Endothelial cell of umbilical vein (primary cell): ENCODE measurements around the gene MCC. TPM values are rescaled to one million over a fixed set of nuclear protein-coding genes. Genes with fewer than 3 reads are reported as not detected.

Source experiments
- BruUV-seq: library from RNA; stranded (reverse); fragments of 400-500 nt; replicated peaks from 2 replicates; lab custom pipeline; 2021; lab: Mats Ljungman, UMichigan
- CTCF ChIA-PET: fragments of 300-600, 350-600 bp; sonication (Branson Sonifier 250); formaldehyde crosslinking; loops from one replicate; lab custom pipeline; 2021; ENCODE audit warnings: antibody characterized with exemption, inconsistent platforms; lab: Charles Lee
- POLR2A ChIA-PET: fragments of 300-600, 350-600 bp; sonication (Branson Sonifier 250); formaldehyde crosslinking; loops from one replicate; lab custom pipeline; 2021; ENCODE audit warnings: antibody characterized with exemption, inconsistent platforms; lab: Charles Lee
- DNase-seq: peaks from one replicate; pipeline ENCODE4 v3.0.0-alpha.2; 2011; ENCODE audit warnings: low read depth, low spot score
- FAIRE-seq: peaks from 2 replicates; lab custom pipeline; 2011; peaks lifted over from hg19 to GRCh38; lab: Jason Lieb, UNC
- H2AFZ ChIP-seq: 2 replicates; pipeline ENCODE4 v1.6.0; 2012; ENCODE audit warnings: low read depth, low read length, control low read depth, inconsistent platforms
- H3K27ac ChIP-seq: 2 replicates; pipeline ENCODE4 v1.5.1; 2011; ENCODE audit warnings: low read depth, mild to moderate bottlenecking, control low read depth, low read length, moderate library complexity; ENCODE audit not compliant: insufficient read depth
- H3K27me3 ChIP-seq, 2 experiments: 2 replicates each; pipeline versions ENCODE4 v1.6.0 to v1.6.1; 2011; ENCODE audit warnings: low read length in 2 of 2, mixed read lengths in 1 of 2; ENCODE audit not compliant: control insufficient read depth in 2 of 2, insufficient read depth in 2 of 2
- H3K36me3 ChIP-seq, 2 experiments: 2 replicates in 1 of 2; 3 replicates in 1 of 2; pipeline ENCODE4 v1.5.1; 2011; ENCODE audit warnings: low read length in 2 of 2, mild to moderate bottlenecking in 1 of 2, moderate library complexity in 1 of 2; ENCODE audit not compliant: control insufficient read depth in 2 of 2, insufficient read depth in 2 of 2; ENCODE audit errors: extremely low read depth in 1 of 2
- H3K4me1 ChIP-seq: 3 replicates; pipeline ENCODE4 v1.5.1; 2011; ENCODE audit warnings: mild to moderate bottlenecking, low read length; ENCODE audit not compliant: control insufficient read depth, insufficient read depth; ENCODE audit errors: extremely low read depth
- H3K4me2 ChIP-seq: 2 replicates; pipeline ENCODE4 v1.6.1; 2011; ENCODE audit warnings: low read length, control low read depth, mixed read lengths; ENCODE audit not compliant: insufficient read depth
- H3K4me3 ChIP-seq, 3 experiments: fragments of 200-600 bp in 1 of 3; sonication (generic), shearing (Covaris generic) in 1 of 3; replicated peaks in 1 of 3; 2 replicates each; pipeline ENCODE4 v1.5.1; 2011 to 2016; ENCODE audit warnings: control low read depth in 3 of 3, low read length in 3 of 3, mild to moderate bottlenecking in 2 of 3, inconsistent platforms in 1 of 3, low read depth in 1 of 3, moderate library complexity in 1 of 3; ENCODE audit not compliant: insufficient read depth in 1 of 3
- H3K79me2 ChIP-seq: 2 replicates; pipeline ENCODE4 v1.6.0; 2012; ENCODE audit warnings: low read length, inconsistent platforms; ENCODE audit not compliant: control insufficient read depth, insufficient read depth
- H3K9ac ChIP-seq: replicated peaks from 2 replicates; pipeline ENCODE3; 2011; ENCODE audit warnings: low read length, control low read depth; ENCODE audit not compliant: insufficient read depth; ENCODE audit errors: extremely low read depth
- H3K9me1 ChIP-seq: replicated peaks from 3 replicates; pipeline ENCODE4 v1.6.0; 2011; ENCODE audit warnings: mild to moderate bottlenecking, low read length; ENCODE audit not compliant: control insufficient read depth, insufficient read depth; ENCODE audit errors: extremely low read depth
- H3K9me3 ChIP-seq: replicated peaks from 2 replicates; pipeline ENCODE4 v1.5.1; 2012; ENCODE audit warnings: low read length, inconsistent platforms; ENCODE audit not compliant: control insufficient read depth, insufficient read depth
- H4K20me1 ChIP-seq: replicated peaks from 2 replicates; pipeline ENCODE3; 2011; ENCODE audit warnings: mild to moderate bottlenecking, low read length; ENCODE audit not compliant: control insufficient read depth, insufficient read depth; ENCODE audit errors: extremely low read depth
- CTCF ChIP-seq, 2 donors: IDR thresholded peaks; 1 replicate in 1 of 2; 2 replicates in 1 of 2; pipeline ENCODE4 v1.5.1; 2011; ENCODE audit warnings: low read length in 2 of 2, mild to moderate bottlenecking in 2 of 2, moderate library complexity in 2 of 2, control low read depth in 1 of 2, inconsistent platforms in 1 of 2, low read depth in 1 of 2; ENCODE audit not compliant: insufficient read depth in 1 of 2; ENCODE audit errors: extremely low read depth in 1 of 2
- EZH2 ChIP-seq: IDR thresholded peaks from 2 replicates; pipeline ENCODE4 v1.6.1; 2012; ENCODE audit warnings: borderline replicate concordance, low read depth, mild to moderate bottlenecking, moderate library complexity, low read length, inconsistent platforms; ENCODE audit not compliant: severe bottlenecking
- FOS ChIP-seq: IDR thresholded peaks from 2 replicates; pipeline ENCODE4 v1.6.1; 2011; ENCODE audit warnings: mild to moderate bottlenecking, low read length, moderate library complexity, borderline replicate concordance; ENCODE audit not compliant: insufficient read depth
- GATA2 ChIP-seq: IDR thresholded peaks from 2 replicates; pipeline ENCODE4 v1.7.0; 2011; ENCODE audit warnings: low read depth, mild to moderate bottlenecking, moderate library complexity, mixed read lengths, low read length; ENCODE audit not compliant: insufficient read length, insufficient read depth
- JUN ChIP-seq: IDR thresholded peaks from 2 replicates; pipeline ENCODE4 v1.6.1; 2011; ENCODE audit warnings: borderline replicate concordance, low read depth; ENCODE audit not compliant: insufficient read length, insufficient read depth
- MAX ChIP-seq: IDR thresholded peaks from 2 replicates; pipeline ENCODE4 v1.6.1; 2011; ENCODE audit not compliant: insufficient read depth, insufficient read length
- MYC ChIP-seq: IDR thresholded peaks from one replicate; pipeline ENCODE4 v1.6.1; 2011; ENCODE audit warnings: mild to moderate bottlenecking, low read depth, low read length
- POLR2A ChIP-seq: IDR thresholded peaks from 2 replicates; pipeline ENCODE4 v1.6.1; 2012; ENCODE audit warnings: low read depth, mild to moderate bottlenecking, control low read depth, low read length
- POLR2AphosphoS5 ChIP-seq: IDR thresholded peaks from 2 replicates; pipeline ENCODE4 v1.6.1; 2012; ENCODE audit warnings: low read depth, mild to moderate bottlenecking, control low read depth, low read length, moderate library complexity; ENCODE audit not compliant: insufficient read depth
- dilution Hi-C: fragments of 300-500 bp; cut with MboI; formaldehyde crosslinking; loops from one replicate; pipeline ENCODE4 v1.15.0; 2019; ENCODE audit warnings: low sequenced_read_pairs; ENCODE audit not compliant: extremely low pct_ligation_motif_present
- intact Hi-C: fragments of 100-400 bp; cut with micrococcal nuclease; formaldehyde crosslinking; loops from one replicate; pipeline ENCODE4 v1.10.0; 2022
- polyA plus RNA-seq, 4 experiments: library from polyadenylated mRNA; depleted of rRNA in 3 of 4; stranded (reverse) in 3 of 4; unstranded in 1 of 4; fragments of >200 nt; gene quantifications; 2 replicates each; pipeline versions ENCODE4 v1.2.1 to v1.2.3, GENCODE V29; 2011 to 2012; ENCODE audit warnings: missing spikeins in 1 of 4
- total RNA-seq: library from RNA; stranded (reverse); gene quantifications from 2 replicates; pipeline ENCODE4 v1.2.3, GENCODE V29; 2021

MCC gene
- total and polyA plus RNA-seq, 2 donors (not counting 3 experiments of a cell fraction or from before 2014, with no cell fraction given), result 6.9 to 27.5 TPM

GRCh38 chr5:113027431-113027830 lies 460.8 kb downstream of the MCC start:
- no peak for FAIRE-seq
- ChIA-PET POLR2A (no interaction called here), CTCF (interaction anchor here (1.3 kb wide), 1 partner anchor 43 kb away, joined by 4 read pairs; no protein-coding TSS in a partner anchor)
- no peak overlapping the region for H3K4me2 ChIP-seq
- peaks cover 7% of the 10 kb centered on the region for H3K4me1 ChIP-seq
- H3K9me3 ChIP-seq, result no peaks in the 10 kb centered on the region
- H3K9me1 ChIP-seq, result no peaks in the 10 kb centered on the region
- H2AFZ ChIP-seq, result no peak overlapping the region
- H3K27me3 ChIP-seq, result no peaks in the 10 kb centered on the region
- no TSS peak for BruUV-seq
- DNase-seq, result no peak
- peaks cover 19 to 22% of the 10 kb centered on the region in 2 experiments for H3K36me3 ChIP-seq
- no peak overlapping the region for H3K9ac ChIP-seq
- H3K4me3 ChIP-seq, result no peak overlapping the region
- no peaks in the 10 kb centered on the region for H3K79me2 ChIP-seq
- dilution Hi-C loops (no loop called here), intact Hi-C loops (no loop called here)
- TF ChIP-seq CTCF (IDR thresholded peaks at IDR 0.05; ENCODE audit: extremely low read depth in 1 of 2, insufficient read depth in 1 of 2, low read depth in 1 of 2, low read length in 2 of 2) (no peak), JUN (no peak), FOS (no peak), POLR2A (no peak), POLR2AphosphoS5 (no peak), GATA2 (no peak), MAX (no peak), EZH2 (no peak), MYC (no peak)
- no peaks in the 10 kb centered on the region for H4K20me1 ChIP-seq
- no peak overlapping the region for H3K27ac ChIP-seq
